ENCODE measurements around the gene ZNF664. TPM values are rescaled to one million over a fixed set of nuclear protein-coding genes. Genes with fewer than 3 reads are reported as not detected.

ZNF664 gene
- total RNA-seq, 1 donor from 2014 or later = 310 TPM

DNA sequence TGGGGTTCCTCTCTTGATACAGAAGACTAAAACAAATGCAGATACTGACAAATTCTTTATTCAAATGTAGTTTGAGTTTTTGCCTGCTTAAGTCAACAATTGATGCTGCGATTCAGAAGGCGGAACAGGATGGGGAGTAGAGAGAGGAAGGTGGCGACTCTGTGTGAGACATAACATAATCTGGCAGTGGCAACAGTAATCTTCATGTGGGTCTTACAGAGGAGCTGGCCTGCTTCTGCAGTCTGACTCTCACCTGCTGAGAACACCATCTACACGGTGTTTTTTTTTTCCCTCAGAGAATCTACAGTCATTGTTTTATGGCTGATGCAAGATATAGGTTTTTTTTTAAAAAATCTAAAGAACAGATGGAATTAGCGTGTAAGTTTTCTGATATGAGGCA is 10.5 kb upstream of the ZNF664 start:
- H3K27ac Mint-ChIP-seq (ENCODE audit: unreplicated experiment) = no peak overlapping the region
- peaks cover 4% of the 10 kb centered on the region for H3K9me3 Mint-ChIP-seq (ENCODE audit: unreplicated experiment)
- peaks cover 2% of the 10 kb centered on the region for H3K27me3 Mint-ChIP-seq (ENCODE audit: unreplicated experiment)
- TF ChIP-seq, protein P1, sequence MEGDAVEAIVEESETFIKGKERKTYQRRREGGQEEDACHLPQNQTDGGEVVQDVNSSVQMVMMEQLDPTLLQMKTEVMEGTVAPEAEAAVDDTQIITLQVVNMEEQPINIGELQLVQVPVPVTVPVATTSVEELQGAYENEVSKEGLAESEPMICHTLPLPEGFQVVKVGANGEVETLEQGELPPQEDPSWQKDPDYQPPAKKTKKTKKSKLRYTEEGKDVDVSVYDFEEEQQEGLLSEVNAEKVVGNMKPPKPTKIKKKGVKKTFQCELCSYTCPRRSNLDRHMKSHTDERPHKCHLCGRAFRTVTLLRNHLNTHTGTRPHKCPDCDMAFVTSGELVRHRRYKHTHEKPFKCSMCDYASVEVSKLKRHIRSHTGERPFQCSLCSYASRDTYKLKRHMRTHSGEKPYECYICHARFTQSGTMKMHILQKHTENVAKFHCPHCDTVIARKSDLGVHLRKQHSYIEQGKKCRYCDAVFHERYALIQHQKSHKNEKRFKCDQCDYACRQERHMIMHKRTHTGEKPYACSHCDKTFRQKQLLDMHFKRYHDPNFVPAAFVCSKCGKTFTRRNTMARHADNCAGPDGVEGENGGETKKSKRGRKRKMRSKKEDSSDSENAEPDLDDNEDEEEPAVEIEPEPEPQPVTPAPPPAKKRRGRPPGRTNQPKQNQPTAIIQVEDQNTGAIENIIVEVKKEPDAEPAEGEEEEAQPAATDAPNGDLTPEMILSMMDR (IDR thresholded peaks at IDR 0.05; ENCODE audit: partially characterized antibody, unreplicated experiment) = no peak
- DNase-seq = no peak
- peak overlapping the region; percentile 44 for H3K4me3 Mint-ChIP-seq (ENCODE audit: unreplicated experiment)
- peaks cover 32% of the 10 kb centered on the region for H3K4me1 Mint-ChIP-seq (ENCODE audit: low read depth, unreplicated experiment)
- peaks cover 4% of the 10 kb centered on the region for H3K36me3 Mint-ChIP-seq (ENCODE audit: unreplicated experiment)

DNA sequence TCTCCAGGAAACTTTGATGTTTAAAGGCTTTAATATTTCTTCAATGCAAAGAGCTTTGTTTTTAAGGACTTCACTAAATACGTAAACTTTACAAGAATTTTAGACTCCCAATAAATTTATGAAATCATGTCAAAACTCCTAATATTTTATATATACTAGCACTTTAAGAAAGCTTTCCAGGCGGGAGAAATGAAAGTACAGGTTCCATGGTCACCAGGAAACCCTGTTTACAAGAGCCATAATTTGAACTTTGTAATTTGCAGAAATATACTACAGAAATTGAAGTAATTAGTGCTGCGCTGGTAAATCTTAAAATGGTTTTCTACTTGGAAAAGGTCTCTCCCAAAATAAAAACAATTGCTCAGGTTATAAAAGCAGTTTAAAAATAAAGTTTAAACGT is 9.2 kb upstream of the ZNF664 start:
- DNase-seq = no peak
- Mint-ChIP-seq H3K27me3 (ENCODE audit: unreplicated experiment) (peaks cover 2% of the 10 kb centered on the region), H3K36me3 (ENCODE audit: unreplicated experiment) (peaks cover 6% of the 10 kb centered on the region), H3K9me3 (ENCODE audit: unreplicated experiment) (peaks cover 4% of the 10 kb centered on the region), H3K27ac (ENCODE audit: unreplicated experiment) (no peak overlapping the region), H3K4me1 (ENCODE audit: low read depth, unreplicated experiment) (peaks cover 38% of the 10 kb centered on the region), H3K4me3 (ENCODE audit: unreplicated experiment) (no peak overlapping the region)
- TF ChIP-seq, protein P1 (IDR thresholded peaks at IDR 0.05; ENCODE audit: partially characterized antibody, unreplicated experiment) = no peak

DNA sequence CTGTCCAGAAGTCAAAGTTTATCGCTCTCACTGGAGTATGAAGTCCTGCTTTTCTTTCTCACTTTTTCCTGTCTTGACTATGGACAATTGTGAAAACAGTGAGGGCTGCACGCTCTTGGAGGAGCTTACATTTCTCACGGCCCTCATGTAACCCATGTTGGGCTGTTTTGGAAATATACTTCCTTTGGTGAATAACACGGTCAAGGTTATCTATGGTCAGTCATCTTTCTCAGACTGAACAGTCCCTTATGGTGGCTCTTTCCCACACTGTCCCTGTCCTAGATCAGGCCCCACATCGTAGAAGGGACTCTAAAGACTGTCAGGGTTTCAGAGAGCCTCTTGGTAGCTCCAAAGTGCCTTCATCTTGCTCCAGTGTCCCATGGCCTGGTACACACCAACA is 7.6 kb upstream of the ZNF664 start:
- Mint-ChIP-seq H3K9me3 (ENCODE audit: unreplicated experiment) (peaks cover 8% of the 10 kb centered on the region), H3K4me3 (ENCODE audit: unreplicated experiment) (no peak overlapping the region), H3K36me3 (ENCODE audit: unreplicated experiment) (peaks cover 6% of the 10 kb centered on the region), H3K4me1 (ENCODE audit: low read depth, unreplicated experiment) (peaks cover 45% of the 10 kb centered on the region), H3K27me3 (ENCODE audit: unreplicated experiment) (peaks cover 5% of the 10 kb centered on the region), H3K27ac (ENCODE audit: unreplicated experiment) (no peak overlapping the region)
- no peak for DNase-seq
- TF ChIP-seq, protein P1 (IDR thresholded peaks at IDR 0.05; ENCODE audit: partially characterized antibody, unreplicated experiment) = no peak

DNA sequence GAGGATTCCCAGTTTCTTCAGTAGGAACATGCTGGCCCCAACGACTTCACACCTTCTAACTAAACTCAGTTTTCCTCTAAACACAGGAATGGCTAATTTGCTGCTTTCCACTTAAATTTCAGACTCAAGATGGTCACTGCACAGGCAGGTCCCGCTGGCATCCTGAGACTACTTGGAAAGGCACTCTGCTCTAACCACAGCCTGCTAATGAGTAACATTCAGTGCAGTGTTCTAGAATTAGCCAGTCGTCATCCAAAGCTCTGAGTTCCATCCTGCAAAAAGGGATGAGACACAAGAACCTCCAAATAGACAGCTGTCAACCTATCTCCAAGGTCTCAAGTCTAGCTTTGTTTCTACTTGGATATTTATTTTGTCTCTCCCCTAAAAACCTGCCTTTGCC is 6.4 kb upstream of the ZNF664 start:
- TF ChIP-seq, protein P1 (IDR thresholded peaks at IDR 0.05; ENCODE audit: partially characterized antibody, unreplicated experiment) = no peak
- H3K36me3 Mint-ChIP-seq (ENCODE audit: unreplicated experiment) = peaks cover 6% of the 10 kb centered on the region
- no peak for DNase-seq
- peaks cover 11% of the 10 kb centered on the region for H3K27me3 Mint-ChIP-seq (ENCODE audit: unreplicated experiment)
- no peak overlapping the region for H3K4me3 Mint-ChIP-seq (ENCODE audit: unreplicated experiment)
- no peak overlapping the region for H3K27ac Mint-ChIP-seq (ENCODE audit: unreplicated experiment)
- H3K9me3 Mint-ChIP-seq (ENCODE audit: unreplicated experiment) = peaks cover 11% of the 10 kb centered on the region
- H3K4me1 Mint-ChIP-seq (ENCODE audit: low read depth, unreplicated experiment) = peaks cover 37% of the 10 kb centered on the region

DNA sequence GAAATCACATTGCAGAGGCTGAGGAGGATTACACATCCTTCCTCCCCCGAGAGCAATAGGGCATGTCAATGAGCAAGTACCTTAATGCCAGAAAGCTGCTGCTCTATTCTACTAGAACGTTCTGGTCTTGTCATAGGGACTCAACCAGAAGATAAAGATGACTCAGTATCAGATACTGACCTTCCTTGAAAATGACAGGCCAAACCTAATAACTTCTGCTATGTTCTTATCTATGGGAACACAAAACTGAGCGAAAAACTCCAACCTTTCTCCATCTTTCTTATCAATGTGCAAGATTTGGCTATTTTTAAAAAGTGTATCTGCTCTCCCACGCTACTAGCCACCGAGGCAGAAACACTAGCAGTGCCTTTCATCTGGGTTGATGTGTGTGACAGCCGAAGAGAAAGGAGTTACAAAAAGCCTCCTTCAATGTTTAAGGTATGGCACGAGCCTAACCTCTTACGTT is 5.9 kb upstream of the ZNF664 start:
- H3K27me3 Mint-ChIP-seq (ENCODE audit: unreplicated experiment) = peaks cover 13% of the 10 kb centered on the region
- H3K4me3 Mint-ChIP-seq (ENCODE audit: unreplicated experiment) = no peak overlapping the region
- H3K27ac Mint-ChIP-seq (ENCODE audit: unreplicated experiment) = no peak overlapping the region
- no peak for DNase-seq
- peaks cover 13% of the 10 kb centered on the region for H3K9me3 Mint-ChIP-seq (ENCODE audit: unreplicated experiment)
- peaks cover 35% of the 10 kb centered on the region for H3K4me1 Mint-ChIP-seq (ENCODE audit: low read depth, unreplicated experiment)
- TF ChIP-seq, protein P1 (IDR thresholded peaks at IDR 0.05; ENCODE audit: partially characterized antibody, unreplicated experiment) = no peak
- peaks cover 6% of the 10 kb centered on the region for H3K36me3 Mint-ChIP-seq (ENCODE audit: unreplicated experiment)
